Measurements from ENCODE around the gene DUOXA1.

DUOXA1 gene

GRCh38 chr15:45130291-45131000 lies 767 bp upstream of the DUOXA1 start:
- DNase-seq, result no peak

GRCh38 chr15:45128971-45129639 lies 574 bp downstream of the DUOXA1 start:
- no peak for DNase-seq

GRCh38 chr15:45126535-45127158 lies 3.0 kb downstream of the DUOXA1 start:
- DNase-seq, result peak; percentile 22

- DNase-seq, result no peak
These were observed 6.3 kb downstream of the DUOXA1 start for GRCh38 chr15:45123397-45123796.

- DNase-seq, result no peak
These were observed 7.0 kb downstream of the DUOXA1 start for GRCh38 chr15:45122719-45123118.

GRCh38 chr15:45121706-45122417 lies 7.8 kb downstream of the DUOXA1 start:
- DNase-seq, result peak; percentile 91

GRCh38 chr15:45121020-45121419 lies 8.7 kb downstream of the DUOXA1 start:
- DNase-seq, result no peak

- no peak for DNase-seq
These were observed 9.4 kb downstream of the DUOXA1 start for GRCh38 chr15:45120081-45120972.

GRCh38 chr15:45118996-45119395 lies 10.7 kb downstream of the DUOXA1 start:
- DNase-seq, result no peak

- peak; percentile 88 for DNase-seq
These were observed 11.5 kb downstream of the DUOXA1 start for GRCh38 chr15:45118131-45118588.

GRCh38 chr15:45117308-45118130 lies 12.2 kb downstream of the DUOXA1 start:
- DNase-seq, result no peak

- DNase-seq, result no peak
These were observed 13.0 kb downstream of the DUOXA1 start for GRCh38 chr15:45116482-45117307.

- no peak for DNase-seq
These were observed 13.6 kb downstream of the DUOXA1 start for GRCh38 chr15:45116006-45116481.

- DNase-seq, result no peak
These were observed 14.3 kb downstream of the DUOXA1 start for GRCh38 chr15:45115312-45115820.

- no peak for DNase-seq
These were observed 15.0 kb downstream of the DUOXA1 start for GRCh38 chr15:45114751-45115085.

GRCh38 chr15:45114076-45114750 lies 15.5 kb downstream of the DUOXA1 start, which contains the start of the genes DUOX2 and DUOXA2:
TSS of gene DUOX2 (minus strand) at chr15:45114172. CDS start at chr15:45113411, 761 bp downstream.
TSS of gene DUOXA2 (plus strand) at chr15:45114326. CDS start at chr15:45114606, 280 bp downstream.
- DNase-seq, result no peak

- no peak for DNase-seq
These were observed 16.2 kb downstream of the DUOXA1 start for GRCh38 chr15:45113380-45113990.

GRCh38 chr15:45112591-45113379 lies 16.9 kb downstream of the DUOXA1 start:
- no peak for DNase-seq

All from fibroblast of skin of right biceps (primary cell).